HG02884 (cell line): ENCODE data around the gene RFX1.
"Not testable (repeated sequence)": the region's sequence is repeated elsewhere in the genome, so short reads cannot be mapped to it uniquely, and the experiment has no call there.

Experiments used
- ATAC-seq: cut with Tn5 transposase; IDR thresholded peaks from one replicate; pipeline ENCODE4 v1.9.1; 2021; ENCODE audit warnings: mild to moderate bottlenecking, moderate library complexity; ENCODE audit not compliant: unreplicated experiment

RFX1 gene

DNA sequence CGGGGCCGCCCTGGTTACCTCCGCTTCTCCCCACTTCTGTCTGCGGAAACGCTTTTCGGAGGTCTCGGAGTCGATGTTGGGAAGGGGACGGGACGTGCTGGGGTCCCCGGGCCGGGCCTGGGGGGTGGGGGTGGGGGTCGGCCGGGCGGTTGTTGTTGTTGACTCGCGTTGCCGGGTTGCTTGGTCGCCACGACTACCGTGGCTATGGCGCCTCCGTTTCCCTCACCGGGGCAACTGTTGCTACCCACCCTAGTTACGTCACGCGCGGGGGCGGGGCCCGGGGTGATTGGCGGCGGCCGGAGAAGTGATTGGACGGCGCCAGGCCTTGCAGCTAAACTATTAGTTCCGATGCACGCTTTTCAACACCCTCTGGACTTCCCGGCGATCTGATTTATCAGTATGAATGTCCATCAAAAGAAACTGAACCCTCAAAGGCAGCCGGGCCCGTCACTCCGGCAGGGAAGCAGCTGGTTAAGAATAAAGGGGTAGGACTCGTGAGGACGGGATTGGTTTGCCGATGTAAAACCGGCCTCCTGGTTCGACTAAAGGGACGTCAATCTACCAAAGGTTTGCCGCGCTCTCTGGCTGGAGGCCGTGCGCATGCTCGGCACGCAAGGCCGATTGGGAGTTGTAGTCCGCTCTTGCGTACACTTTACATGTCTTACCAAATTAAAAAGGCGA is at the start of gene RFX1:
Gene RFX1 (minus strand): TSS at position 236 of the 681 bp plus-strand sequence. CDS start 12,477 bp downstream, outside the sequence.
- ATAC-seq = peak; percentile 58

DNA sequence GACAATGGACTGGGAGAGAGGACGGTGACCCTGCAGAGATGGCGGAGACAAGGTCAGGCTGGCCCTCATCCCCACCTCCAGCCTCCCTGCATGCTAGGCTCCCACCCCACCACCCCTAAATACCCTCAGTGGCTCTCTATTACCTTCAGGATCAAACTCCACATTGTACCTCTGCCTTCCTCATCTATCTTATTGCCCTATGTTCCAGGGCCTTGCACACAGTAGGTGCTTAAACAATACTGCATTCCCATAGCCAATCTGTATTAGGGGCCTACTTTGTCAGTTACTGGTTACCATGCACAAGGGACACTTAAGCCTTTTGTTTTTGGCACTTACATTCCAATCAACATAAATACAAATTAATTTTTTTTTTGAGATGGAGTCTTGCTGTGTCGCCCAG is 49.3 kb upstream of the RFX1 start:
- no peak for ATAC-seq

DNA sequence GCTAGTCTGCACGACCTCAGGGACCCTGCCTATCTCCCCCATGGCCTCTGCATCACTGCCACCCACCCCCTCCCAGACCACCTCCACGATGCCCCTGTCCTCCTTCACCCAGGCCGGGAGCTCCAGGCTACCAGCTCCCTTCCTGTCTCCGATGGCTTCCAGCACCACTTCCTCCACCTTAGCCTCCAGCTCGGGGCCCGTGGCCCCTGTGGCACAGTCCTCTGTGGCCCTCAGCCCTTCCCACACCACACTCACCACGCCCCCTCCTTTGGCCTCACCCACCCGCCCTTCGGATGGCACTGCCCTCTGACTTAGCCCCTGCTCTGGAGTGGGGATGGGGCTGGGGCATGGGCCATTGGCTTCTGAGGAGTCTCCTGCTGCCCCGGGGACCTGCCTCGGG is 48.6 kb upstream of the RFX1 start:
- no peak for ATAC-seq

DNA sequence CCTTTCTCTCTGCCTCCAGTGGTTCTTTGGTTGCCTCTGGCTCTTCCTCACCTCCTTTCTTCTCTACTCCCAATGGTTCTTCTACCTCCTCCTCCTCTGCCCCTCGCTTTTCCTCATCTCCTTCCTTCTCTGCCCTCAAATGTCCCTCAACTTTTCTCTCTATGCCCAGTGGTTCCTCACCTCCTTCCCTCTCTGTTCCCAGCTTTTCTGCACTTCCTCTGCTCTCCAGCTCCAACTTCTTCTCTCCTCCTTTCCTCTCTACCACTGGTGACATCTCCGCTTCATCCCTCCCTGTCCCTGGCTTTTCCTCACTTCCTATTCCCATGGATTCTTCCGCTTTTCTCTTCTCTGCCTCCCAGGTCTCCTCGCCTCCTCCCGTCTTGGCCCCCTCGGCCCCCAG is 48.0 kb upstream of the RFX1 start:
- ATAC-seq = no peak

DNA sequence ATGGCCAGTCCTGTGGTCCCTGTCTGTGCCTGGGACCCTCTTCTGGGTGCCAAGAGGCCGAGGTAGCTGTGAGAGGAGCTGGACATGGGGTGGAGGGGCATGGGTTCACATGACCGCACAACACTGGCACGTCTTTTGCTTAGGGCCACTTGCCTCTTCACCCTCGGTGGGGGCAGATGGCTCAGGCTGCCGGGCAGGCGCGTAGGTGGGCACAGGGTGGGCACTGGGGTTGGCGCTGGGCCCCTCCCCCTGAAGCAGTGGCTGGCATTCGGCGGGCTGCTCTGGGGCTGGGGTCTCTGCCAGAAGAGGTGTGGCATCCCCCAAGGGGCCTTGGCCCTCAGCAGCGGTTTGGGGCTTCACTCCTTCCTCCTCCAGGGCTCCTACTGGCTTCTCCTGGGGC is 47.4 kb upstream of the RFX1 start:
- no peak for ATAC-seq

DNA sequence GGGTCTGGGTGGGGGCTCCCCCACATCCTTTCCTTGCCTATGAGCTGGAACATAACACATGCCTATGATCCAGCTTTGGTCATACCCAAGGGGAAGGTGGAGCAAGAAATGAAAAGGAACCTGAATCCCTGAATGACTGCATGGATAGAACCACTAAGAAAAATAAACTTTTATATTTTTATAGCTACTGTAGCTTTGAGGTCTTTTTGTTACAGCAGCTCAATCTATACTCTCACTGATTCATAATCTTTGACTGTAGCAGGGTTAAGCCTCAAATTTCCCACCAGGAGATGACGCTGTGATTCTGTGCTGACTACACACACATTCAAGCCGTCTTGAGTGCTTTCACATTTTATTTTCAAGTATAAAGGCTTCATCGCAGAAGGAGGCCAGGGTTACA is 46.9 kb upstream of the RFX1 start:
- no peak for ATAC-seq

DNA sequence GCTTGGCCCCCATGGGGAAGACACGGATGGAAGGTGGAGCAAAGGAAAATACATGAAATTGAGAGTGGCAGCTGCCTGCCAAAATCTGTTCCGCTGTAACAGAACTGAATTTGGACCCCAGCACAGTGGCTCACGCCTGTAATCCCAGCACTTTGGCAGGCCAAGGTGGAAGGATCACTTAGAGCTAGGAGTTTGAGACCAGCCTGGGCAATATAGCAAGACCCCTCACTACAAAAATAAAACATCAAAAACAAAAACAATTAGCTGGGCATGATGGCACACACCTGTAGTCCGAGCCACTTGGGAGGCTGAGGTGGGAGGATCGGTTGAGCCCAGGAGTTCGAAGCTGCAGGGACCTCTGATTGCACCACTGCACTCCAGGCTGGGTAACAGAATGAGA is 46.4 kb upstream of the RFX1 start:
- ATAC-seq = no peak

DNA sequence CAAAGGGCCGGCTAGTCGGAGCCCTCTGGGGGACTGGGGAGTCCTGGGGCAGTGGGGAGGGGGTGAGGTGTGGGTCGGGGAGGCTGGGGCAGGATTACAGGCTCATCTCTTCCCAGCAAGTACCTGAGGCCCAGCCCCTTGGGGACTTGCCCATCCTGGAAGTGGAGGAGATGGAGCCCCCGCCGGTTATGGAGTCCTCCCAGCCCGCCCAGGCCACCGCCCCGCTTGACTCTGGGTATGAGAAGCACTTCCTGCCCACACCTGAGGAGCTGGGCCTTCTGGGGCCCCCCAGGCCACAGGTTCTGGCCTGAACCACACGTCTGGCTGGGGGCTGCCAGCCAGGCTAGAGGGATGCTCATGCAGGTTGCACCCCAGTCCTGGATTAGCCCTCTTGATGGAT is 45.9 kb upstream of the RFX1 start:
- ATAC-seq = no peak

DNA sequence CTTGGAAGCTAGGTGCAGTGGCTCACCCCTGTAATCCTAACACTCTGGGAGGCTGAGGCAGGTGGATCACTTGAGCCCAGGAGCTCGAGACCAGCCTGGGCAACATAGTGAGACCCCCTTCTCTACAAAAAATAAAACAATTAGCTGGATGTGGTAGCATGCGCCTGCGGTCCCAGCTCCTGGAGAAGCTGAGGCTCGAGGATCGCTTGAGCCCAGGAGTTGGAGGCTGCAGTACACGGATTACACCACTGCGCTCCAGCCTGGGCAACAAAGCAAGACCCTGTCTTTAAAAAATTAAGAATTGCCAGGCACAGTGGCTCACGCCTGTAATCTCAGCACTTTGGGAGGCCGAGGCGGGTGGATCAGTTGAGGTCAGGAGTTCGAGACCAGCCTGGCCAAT is 44.8 kb upstream of the RFX1 start:
- not testable (repeated sequence) for ATAC-seq

DNA sequence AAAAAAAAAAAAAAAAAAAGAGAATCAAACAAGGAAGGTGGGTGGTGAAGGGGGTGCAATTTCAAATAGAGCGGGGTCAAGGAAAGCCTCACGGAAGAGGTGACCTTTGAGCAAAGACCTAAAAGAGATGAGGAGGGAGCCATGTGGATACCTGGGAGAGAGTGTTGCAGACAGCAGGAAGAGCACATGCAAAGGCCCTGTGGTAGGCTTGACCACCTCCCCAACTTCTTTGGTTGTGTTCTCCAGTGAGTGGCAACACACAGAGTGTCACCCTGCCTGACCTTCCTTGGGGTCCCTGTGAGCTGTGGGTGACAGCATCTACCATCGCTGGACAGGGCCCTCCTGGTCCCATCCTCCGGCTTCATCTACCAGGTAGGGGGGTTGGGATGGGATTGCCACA is 44.4 kb upstream of the RFX1 start:
- no peak for ATAC-seq

DNA sequence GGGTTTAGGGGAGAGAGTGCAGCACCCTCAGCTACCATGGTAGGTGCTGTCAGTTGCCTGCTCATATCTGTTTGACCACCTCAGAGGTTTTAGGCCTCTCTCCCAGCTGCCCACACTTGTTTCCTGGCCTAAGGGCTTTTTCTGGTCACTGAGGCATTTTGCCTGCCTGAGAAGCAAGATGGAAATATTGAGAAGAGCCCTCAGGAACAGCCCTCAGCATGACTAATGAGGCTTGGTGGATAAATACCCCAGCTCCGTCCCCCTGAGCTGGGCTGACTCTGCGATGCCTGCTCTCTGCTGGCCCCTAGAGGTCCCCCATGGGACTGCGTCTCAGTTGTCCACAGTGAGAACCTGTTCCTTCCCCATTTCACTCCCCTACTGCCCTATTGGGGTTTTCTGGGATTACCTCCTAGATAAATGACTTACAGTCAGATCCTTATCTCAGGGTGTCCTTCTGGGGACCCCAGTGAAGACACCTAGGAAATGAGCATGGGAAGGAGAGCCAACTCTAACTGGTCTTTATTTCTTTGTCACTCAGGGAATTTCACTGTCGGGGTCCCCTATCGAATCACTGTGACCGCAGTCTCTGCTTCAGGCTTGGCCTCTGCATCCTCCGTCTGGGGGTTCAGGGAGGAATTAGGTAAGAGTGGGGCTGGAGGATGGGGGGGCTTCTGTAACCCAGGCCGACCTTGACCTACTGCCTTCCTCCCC is 42.5 kb upstream of the RFX1 start:
- ATAC-seq = no peak

DNA sequence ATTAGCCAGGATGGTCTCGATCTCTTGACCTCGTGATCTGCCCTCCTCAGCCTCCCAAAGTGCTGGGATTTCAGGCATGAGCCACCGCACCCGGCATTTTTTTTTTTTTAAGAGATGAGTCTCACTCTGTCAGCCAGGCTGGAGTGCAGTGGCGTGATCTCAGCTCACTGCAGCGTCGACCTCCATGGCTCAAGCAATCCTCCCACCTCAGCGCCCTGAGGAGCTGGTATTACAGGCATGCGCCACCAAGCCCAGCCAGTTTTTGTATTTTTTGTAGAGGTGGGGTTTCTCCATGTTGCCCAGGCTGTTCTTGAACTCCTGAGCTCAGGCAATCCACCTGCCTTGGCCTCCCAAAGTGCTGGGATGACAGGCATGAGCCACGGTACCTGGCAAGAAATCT is 41.7 kb upstream of the RFX1 start:
- not testable (repeated sequence) for ATAC-seq

DNA sequence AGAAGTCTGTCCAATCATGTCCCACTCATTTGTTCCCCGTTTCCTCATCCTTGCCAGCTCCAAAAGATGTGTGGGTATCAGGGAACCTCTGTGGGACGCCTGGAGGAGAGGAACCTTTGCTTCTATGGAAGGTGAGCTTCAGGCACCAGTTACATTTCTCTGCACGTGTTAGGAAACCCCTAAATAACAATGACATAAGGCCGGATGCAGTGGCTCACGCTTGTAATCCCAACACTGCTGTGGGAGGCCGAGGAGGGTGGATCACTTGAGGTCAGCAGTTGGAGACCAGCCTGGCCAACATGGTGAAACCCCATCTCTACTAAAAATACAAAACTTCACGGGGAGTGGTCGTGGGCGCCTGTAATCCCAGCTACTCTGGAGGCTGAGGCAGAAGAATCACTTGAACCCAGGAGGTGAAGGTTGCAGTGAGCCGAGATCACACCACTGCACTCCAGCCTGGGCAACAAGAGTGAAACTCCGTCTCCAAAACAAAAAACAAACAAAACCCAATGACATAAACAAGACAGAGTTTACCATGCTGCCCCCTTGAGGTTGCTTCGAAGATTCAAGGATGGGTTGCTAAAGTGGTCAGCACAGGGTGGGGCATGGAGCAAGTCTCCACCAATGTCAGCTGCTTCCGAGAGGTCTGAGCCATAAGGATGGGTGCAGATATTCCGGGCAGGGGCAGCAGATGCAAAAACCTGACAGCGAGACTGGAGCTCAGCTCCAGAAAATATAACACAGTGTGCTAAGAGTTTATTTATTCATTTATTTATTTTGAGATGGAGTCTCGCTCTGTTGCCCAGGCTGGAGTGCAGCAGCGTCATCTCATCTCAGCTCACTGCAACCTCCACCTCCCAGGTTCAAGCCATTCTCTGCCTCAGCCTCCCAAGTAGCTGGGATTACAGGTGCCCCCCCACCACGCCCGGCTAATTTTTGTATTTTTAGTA is 36.8 kb upstream of the RFX1 start:
- ATAC-seq = not testable (repeated sequence)

DNA sequence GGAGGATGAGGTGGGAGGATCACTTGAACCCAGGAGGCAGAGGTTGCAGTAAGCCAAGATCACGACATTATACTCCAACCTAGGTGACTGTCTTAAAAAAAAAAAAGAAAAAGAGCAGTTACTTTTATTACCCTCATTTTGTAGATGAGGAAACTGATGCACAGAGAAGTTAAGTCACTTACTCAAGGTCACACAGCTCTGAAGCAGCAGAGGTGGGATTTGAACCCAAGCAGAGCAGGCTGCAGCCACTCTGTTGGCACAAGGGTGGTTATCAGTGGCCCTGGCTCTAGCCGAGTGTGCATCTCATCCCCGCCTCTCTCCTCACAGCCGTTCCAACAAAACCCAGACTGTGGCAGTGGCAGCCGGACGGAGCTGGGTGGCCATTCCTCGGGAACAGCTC is 33.1 kb upstream of the RFX1 start:
- no peak for ATAC-seq

DNA sequence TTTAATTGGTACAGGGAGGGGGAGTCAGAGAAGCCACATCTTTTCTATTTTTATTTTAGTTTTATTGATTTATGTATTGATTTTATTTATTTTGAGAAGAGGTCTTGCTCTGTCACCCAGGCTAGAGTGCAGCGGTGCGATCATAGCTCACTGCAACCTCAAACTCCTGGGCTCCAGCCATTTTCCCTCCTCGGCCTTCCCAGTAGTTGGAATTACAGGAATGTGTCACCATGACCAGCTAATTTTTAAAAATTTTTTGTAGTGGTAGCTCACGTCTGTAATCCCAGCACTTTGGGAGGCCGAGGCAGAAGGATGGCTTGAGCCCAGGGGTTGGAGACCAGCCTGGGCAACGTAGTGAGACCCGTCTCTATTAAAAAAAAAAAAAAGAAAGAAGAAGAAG is 29.6 kb upstream of the RFX1 start:
- ATAC-seq = no peak

DNA sequence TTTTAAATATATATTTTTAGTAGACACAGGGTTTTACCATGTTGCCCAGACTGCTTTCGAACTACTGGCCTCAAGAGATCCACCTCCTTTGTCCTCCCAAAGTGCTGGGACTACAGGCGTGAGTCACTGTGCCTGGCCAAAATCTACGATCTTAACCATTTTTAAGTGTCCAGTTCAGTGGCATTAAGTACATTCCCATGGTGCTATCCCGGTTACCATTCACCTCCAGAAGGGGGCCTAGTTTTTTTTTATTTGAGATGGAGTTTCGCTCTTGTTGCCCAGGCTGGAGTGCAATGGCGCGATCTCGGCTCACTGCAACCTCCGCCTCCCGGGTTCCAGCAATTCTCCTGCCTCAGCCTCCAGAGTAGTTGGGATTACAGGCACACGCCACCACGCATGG is 29.0 kb upstream of the RFX1 start:
- not testable (repeated sequence) for ATAC-seq

DNA sequence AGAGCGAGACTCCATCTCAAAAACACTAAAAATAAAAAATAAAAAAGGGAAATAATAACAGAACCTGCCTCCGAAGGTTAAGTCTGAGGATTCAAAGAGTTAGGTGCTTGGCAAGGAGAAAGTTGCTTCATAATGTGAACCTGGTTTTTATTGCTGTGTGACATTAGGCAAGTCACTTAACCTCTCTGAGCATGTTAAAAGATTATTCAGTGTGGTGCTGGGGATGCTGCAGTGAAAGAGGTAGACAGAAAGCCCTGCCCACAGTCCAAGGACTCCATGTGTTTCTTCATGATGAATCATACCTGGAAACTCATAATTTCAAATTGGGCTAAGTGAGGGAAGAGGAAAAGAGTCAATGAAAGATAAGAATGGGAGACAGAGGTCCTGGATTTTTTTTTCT is 27.8 kb upstream of the RFX1 start:
- no peak for ATAC-seq

DNA sequence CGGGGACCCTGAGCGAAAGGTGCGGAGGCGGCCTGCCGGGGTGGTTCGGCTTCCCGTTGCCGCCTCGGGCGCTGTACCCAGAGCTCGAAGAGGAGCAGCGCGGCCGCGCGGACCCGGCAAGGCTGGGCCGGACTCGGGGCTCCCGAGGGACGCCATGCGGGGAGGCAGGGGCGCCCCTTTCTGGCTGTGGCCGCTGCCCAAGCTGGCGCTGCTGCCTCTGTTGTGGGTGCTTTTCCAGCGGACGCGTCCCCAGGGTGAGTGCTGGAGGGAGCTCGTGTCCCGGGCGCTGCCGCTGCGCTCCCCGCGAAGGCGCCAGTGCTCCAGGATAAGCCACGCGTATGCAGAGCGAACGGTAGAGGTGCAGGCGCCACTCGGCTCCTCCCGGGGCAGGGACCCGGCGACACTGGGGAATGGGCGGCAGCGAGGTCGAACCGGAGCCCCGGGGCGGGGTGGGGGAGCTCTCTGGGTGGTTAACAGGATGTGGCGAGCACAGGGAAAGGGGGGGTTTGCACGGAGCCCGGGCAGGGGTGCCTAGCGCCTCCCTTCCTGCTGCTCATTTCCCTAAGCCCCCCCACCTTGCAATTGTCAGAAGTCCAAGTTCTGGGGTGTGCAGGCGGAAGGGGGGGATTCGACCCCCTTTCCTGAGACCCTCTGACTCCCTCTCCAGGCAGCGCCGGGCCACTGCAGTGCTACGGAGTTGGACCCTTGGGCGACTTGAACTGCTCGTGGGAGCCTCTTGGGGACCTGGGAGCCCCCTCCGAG is 25.8 kb upstream of the RFX1 start, which contains the start of gene IL27RA:
Gene IL27RA (plus strand): TSS at position 44 of the 762 bp plus-strand sequence. CDS start 111 bp downstream, at position 155.
- ATAC-seq = no peak

DNA sequence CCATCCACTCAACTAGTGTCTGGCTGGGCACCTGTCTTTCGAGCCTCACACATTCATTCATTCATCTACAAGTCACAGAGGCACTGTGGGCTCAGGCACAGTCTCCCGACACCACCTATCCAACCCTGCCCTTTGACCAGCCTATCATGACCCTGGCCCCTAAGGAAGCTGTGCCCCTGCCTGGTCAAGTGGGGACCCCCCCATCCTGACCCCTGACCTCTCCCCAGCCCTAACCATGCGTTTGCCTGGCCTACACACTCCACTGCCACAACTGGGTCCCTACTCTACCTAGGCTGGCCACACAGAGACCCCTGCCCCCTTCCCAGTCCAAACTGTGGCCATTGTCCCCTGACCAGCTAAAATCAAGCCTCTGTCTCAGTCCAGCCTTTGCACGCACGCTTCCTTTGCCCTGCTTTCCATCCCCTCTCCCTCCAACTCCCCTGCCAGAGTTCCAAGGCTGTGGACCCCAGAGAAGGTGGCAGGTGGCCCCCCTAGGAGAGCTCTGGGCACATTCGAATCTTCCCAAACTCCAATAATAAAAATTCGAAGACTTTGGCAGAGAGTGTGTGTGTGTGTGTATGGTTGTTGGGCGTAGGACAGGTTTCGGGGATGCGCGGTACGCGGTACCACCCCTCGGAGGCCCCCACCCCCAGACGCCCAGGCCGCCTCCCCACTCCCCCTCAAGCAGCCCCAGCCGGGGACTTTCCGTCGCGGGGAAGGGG is 25.0 kb upstream of the RFX1 start:
- no peak for ATAC-seq

DNA sequence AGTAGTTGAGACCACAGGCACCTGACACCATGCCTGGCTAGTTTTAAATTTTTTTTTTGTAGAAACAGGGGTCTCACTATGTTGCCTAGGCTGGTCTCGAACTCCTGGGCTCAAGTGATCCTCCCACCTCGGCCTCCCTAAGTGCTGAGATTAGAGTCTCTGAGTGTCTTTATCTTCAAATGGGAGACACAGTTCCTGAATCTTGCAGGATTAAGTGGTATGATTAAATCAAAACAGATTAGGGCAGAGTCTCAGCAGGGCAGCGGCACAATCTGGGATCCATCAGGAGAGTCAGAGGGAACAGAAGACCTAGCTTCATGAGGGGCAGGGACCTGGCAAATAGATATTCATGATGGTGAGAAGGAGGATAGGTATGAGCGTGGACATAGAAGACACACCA is 22.8 kb upstream of the RFX1 start:
- ATAC-seq = no peak
